Mesenchymal stem cell (in vitro differentiated cells and primary cell): ENCODE results near the gene PHRF1.
A peak's percentile ranks its signal among the peaks of the same experiment; 100 is the strongest.
"Not testable (repeated sequence)": the region's sequence is repeated elsewhere in the genome, so short reads cannot be mapped to it uniquely, and the experiment has no call there.

Experiments
- DNase-seq: peaks from one replicate; pipeline ENCODE4 v3.0.0-alpha.2; 2013
- H2AFZ ChIP-seq: one replicate; pipeline ENCODE4 v1.6.1; 2013; ENCODE audit warnings: low read depth, mild to moderate bottlenecking, control low read depth, inconsistent platforms, low read length, moderate library complexity
- H2AK5ac ChIP-seq: 2 replicates; pipeline ENCODE4 v1.6.1; 2013; ENCODE audit warnings: low read length, moderate library complexity, mild to moderate bottlenecking, inconsistent platforms; ENCODE audit not compliant: severe bottlenecking
- H2BK120ac ChIP-seq: one replicate; pipeline ENCODE4 v1.6.1; 2013; ENCODE audit warnings: low read depth, mild to moderate bottlenecking, inconsistent platforms, low read length, moderate library complexity
- H2BK12ac ChIP-seq, 2 experiments: one replicate each; pipeline ENCODE4 v1.6.1; 2013; ENCODE audit warnings: inconsistent platforms in 2 of 2, low read length in 2 of 2, mild to moderate bottlenecking in 2 of 2, moderate library complexity in 2 of 2, control low read depth in 1 of 2
- H2BK15ac ChIP-seq: one replicate; pipeline ENCODE4 v1.6.1; 2013; ENCODE audit warnings: mild to moderate bottlenecking, low read depth, inconsistent platforms; ENCODE audit not compliant: poor library complexity, severe bottlenecking
- H2BK5ac ChIP-seq: 2 replicates; pipeline ENCODE4 v1.6.1; 2013; ENCODE audit warnings: low read depth, mild to moderate bottlenecking, low read length, control low read depth, inconsistent platforms; ENCODE audit not compliant: poor library complexity, severe bottlenecking
- H3K14ac ChIP-seq, 2 experiments: one replicate each; pipeline ENCODE4 v1.6.1; 2013; ENCODE audit warnings: inconsistent platforms in 2 of 2, low read length in 2 of 2, control low read depth in 1 of 2, mild to moderate bottlenecking in 1 of 2, moderate library complexity in 1 of 2
- H3K18ac ChIP-seq, 2 experiments: one replicate each; pipeline ENCODE4 v1.6.1; 2013; ENCODE audit warnings: inconsistent platforms in 2 of 2, low read length in 2 of 2, control low read depth in 1 of 2, low read depth in 1 of 2, mild to moderate bottlenecking in 1 of 2
- H3K23ac ChIP-seq, 2 experiments: one replicate each; pipeline ENCODE4 v1.6.1; 2013; ENCODE audit warnings: inconsistent platforms in 2 of 2, low read length in 2 of 2, mild to moderate bottlenecking in 2 of 2, moderate library complexity in 2 of 2, control low read depth in 1 of 2
- H3K27ac ChIP-seq: 2 replicates; pipeline ENCODE4 v1.5.1; 2013; ENCODE audit warnings: mild to moderate bottlenecking, moderate library complexity, low read length, control low read depth, inconsistent platforms; ENCODE audit not compliant: poor library complexity, severe bottlenecking
- H3K27me3 ChIP-seq, 2 experiments: 2 replicates each; pipeline versions ENCODE4 v1.6.1 to v1.7.0; 2013; ENCODE audit warnings: low read length in 2 of 2, mild to moderate bottlenecking in 2 of 2, moderate library complexity in 2 of 2, control low read depth in 1 of 2, inconsistent platforms in 1 of 2; ENCODE audit not compliant: control insufficient read depth in 1 of 2, insufficient read depth in 1 of 2
- H3K36me3 ChIP-seq, 2 experiments: 2 replicates each; pipeline versions ENCODE4 v1.6.1 to v1.7.0; 2013; ENCODE audit warnings: low read length in 2 of 2, control low read depth in 1 of 2, inconsistent platforms in 1 of 2, low read depth in 1 of 2, mild to moderate bottlenecking in 1 of 2; ENCODE audit not compliant: insufficient read depth in 2 of 2, control insufficient read depth in 1 of 2
- H3K4ac ChIP-seq, 2 experiments: one replicate each; pipeline ENCODE4 v1.6.1; 2013; ENCODE audit warnings: inconsistent platforms in 2 of 2, low read length in 2 of 2, mild to moderate bottlenecking in 2 of 2, moderate library complexity in 2 of 2, control low read depth in 1 of 2, low read depth in 1 of 2
- H3K4me1 ChIP-seq: 2 replicates; pipeline ENCODE4 v1.6.1; 2013; ENCODE audit warnings: low read depth, low read length, control low read depth; ENCODE audit not compliant: control insufficient read depth, insufficient read depth
- H3K4me2 ChIP-seq: 2 replicates; pipeline ENCODE4 v1.6.1; 2013; ENCODE audit warnings: low read length, mild to moderate bottlenecking, inconsistent platforms; ENCODE audit not compliant: poor library complexity, severe bottlenecking
- H3K4me3 ChIP-seq, 2 experiments: 2 replicates each; pipeline versions ENCODE4 v1.5.1 to v1.7.0; 2013; ENCODE audit warnings: low read length in 2 of 2, mild to moderate bottlenecking in 2 of 2, control low read depth in 1 of 2, low read depth in 1 of 2; ENCODE audit not compliant: insufficient read depth in 1 of 2
- H3K79me1 ChIP-seq: replicated peaks from 2 replicates; pipeline ENCODE4 v1.6.1; 2013; ENCODE audit warnings: mild to moderate bottlenecking, control low read depth, low read length, inconsistent platforms; ENCODE audit not compliant: poor library complexity, severe bottlenecking
- H3K9ac ChIP-seq: 2 replicates; pipeline ENCODE4 v1.7.0; 2013; ENCODE audit warnings: mild to moderate bottlenecking, low read length, moderate library complexity
- H3K9me3 ChIP-seq: 2 replicates; pipeline ENCODE4 v1.7.0; 2013; ENCODE audit warnings: mild to moderate bottlenecking, low read length; ENCODE audit not compliant: control insufficient read depth
- H4K8ac ChIP-seq: one replicate; pipeline ENCODE4 v1.6.1; 2013; ENCODE audit warnings: inconsistent platforms, mild to moderate bottlenecking, low read length, moderate library complexity
- H4K91ac ChIP-seq: one replicate; pipeline ENCODE4 v1.6.1; 2013; ENCODE audit warnings: mild to moderate bottlenecking, low read length, inconsistent platforms
- WGBS: methylation state at CpG from one replicate; pipeline ENCODE4 v1.1.7; 2013; ENCODE audit warnings: mixed read lengths; 5-methylcytosine and 5-hydroxymethylcytosine counted together

Gene PHRF1

DNA sequence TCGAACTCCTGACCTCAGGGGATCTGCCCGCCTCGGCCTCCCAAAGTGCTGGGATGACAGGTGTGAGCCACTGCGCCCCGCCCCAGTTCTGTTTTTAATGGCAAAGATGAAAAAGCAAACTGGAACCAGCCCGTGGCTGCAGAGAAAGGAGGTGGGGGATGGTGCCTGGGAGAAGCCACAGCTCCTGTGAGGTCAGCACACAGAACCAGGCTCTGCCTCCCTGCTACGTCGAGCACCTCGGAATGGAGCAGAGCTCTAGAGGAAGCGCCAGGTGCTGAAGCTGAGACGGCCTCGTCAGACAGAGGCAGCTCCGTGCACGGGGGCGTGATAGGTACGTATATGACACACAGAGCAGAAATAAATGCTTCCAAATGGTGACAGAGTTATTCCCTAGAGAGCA is 69.3 kb downstream of the PHRF1 start:
- H2BK120ac ChIP-seq = no peak overlapping the region
- peaks cover 42 to 70% of the 10 kb centered on the region in 2 experiments for H3K36me3 ChIP-seq
- H2AK5ac ChIP-seq = no peak overlapping the region
- no peak overlapping the region for H3K18ac ChIP-seq
- H3K9me3 ChIP-seq = no peaks in the 10 kb centered on the region
- H3K23ac ChIP-seq = no peak overlapping the region
- H4K8ac ChIP-seq = no peak overlapping the region
- H3K4me1 ChIP-seq = peaks cover 15% of the 10 kb centered on the region
- H3K27ac ChIP-seq = no peak overlapping the region
- no peak overlapping the region for H2BK5ac ChIP-seq
- no peaks in the 10 kb centered on the region for H3K27me3 ChIP-seq
- WGBS = 92% methylated on average over 16 of the region's 16 CpGs
- H2AFZ ChIP-seq = no peak overlapping the region
- no peak overlapping the region for H3K4me3 ChIP-seq
- peaks cover 2% of the 10 kb centered on the region for H3K79me1 ChIP-seq
- DNase-seq = no peak
- H3K4ac ChIP-seq = no peak overlapping the region
- H3K9ac ChIP-seq = no peak overlapping the region
- no peak overlapping the region for H2BK15ac ChIP-seq
- H2BK12ac ChIP-seq = no peak overlapping the region
- H3K4me2 ChIP-seq = no peak overlapping the region
- no peak overlapping the region for H3K14ac ChIP-seq
- H4K91ac ChIP-seq = no peak overlapping the region

DNA sequence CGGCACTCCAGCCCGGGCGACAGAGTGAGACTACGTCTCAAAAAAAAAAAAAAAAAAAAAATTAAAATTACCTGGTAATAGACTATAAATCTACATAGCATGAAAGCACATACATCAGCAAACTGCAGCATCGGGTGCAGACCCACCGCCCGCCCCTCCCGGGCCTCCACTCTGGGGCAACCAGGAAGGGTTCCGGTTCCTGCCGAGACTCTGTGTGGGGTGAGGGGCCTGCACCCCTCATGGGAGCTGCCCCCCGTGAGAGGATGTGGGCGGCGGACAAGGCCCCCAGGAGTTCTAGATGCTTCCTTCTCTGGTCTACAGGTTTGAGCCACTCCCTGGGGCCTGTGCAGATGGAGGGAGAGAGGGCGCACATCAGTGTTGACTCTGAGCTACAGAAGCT is 69.9 kb downstream of the PHRF1 start:
- H2AFZ ChIP-seq = no peak overlapping the region
- H3K79me1 ChIP-seq = peaks cover 5% of the 10 kb centered on the region
- no peak overlapping the region for H3K14ac ChIP-seq
- H3K18ac ChIP-seq = no peak overlapping the region
- H2AK5ac ChIP-seq = no peak overlapping the region
- H3K23ac ChIP-seq = no peak overlapping the region
- H3K4me3 ChIP-seq = no peak overlapping the region
- H3K4ac ChIP-seq = no peak overlapping the region
- no peak overlapping the region for H3K4me2 ChIP-seq
- no peak overlapping the region for H3K9ac ChIP-seq
- H3K4me1 ChIP-seq = peaks cover 9% of the 10 kb centered on the region
- no peak overlapping the region for H4K8ac ChIP-seq
- peaks cover 48 to 74% of the 10 kb centered on the region in 2 experiments for H3K36me3 ChIP-seq
- H3K9me3 ChIP-seq = no peaks in the 10 kb centered on the region
- WGBS = 98% methylated on average over 9 of the region's 14 CpGs
- no peak overlapping the region for H2BK120ac ChIP-seq
- H2BK12ac ChIP-seq = no peak overlapping the region
- H3K27ac ChIP-seq = no peak overlapping the region
- DNase-seq = no peak
- H2BK5ac ChIP-seq = no peak overlapping the region
- H4K91ac ChIP-seq = no peak overlapping the region
- H3K27me3 ChIP-seq = no peaks in the 10 kb centered on the region
- peak overlapping the region; percentile 18 for H2BK15ac ChIP-seq

DNA sequence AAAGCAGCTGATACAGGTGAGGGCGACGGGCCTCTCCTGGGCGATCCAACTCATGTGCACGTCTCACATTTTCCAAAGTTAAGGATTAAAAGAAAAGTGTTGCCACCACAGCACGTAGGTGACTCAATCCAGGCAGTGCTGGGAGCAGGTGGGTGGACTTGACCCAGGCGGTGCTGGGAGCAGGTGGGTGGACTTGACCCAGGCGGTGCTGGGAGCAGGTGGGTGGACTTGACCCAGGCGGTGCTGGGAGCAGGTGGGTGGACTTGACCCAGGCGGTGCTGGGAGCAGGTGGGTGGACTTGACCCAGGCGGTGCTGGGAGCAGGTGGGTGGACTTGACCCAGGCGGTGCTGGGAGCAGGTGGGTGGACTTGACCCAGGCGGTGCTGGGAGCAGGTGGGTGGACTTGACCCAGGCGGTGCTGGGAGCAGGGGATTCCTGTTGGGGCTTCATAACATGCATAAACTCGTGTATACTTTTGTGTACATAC is 71.4 kb downstream of the PHRF1 start:
- not testable (repeated sequence) for H3K14ac ChIP-seq, H2AFZ ChIP-seq, H2BK5ac ChIP-seq, H3K9ac ChIP-seq, H3K27me3 ChIP-seq, H2BK120ac ChIP-seq, DNase-seq, H2BK15ac ChIP-seq, H3K18ac ChIP-seq, H2BK12ac ChIP-seq, H3K4me3 ChIP-seq, H3K4me1 ChIP-seq, H3K4me2 ChIP-seq, H3K9me3 ChIP-seq, H2AK5ac ChIP-seq, H3K27ac ChIP-seq, H3K79me1 ChIP-seq, H4K8ac ChIP-seq, H3K4ac ChIP-seq, H4K91ac ChIP-seq, H3K23ac ChIP-seq
- H3K36me3 ChIP-seq = peaks cover 50 to 60% of the 10 kb centered on the region in 2 experiments
- WGBS = 96% methylated on average over 9 of the region's 14 CpGs

DNA sequence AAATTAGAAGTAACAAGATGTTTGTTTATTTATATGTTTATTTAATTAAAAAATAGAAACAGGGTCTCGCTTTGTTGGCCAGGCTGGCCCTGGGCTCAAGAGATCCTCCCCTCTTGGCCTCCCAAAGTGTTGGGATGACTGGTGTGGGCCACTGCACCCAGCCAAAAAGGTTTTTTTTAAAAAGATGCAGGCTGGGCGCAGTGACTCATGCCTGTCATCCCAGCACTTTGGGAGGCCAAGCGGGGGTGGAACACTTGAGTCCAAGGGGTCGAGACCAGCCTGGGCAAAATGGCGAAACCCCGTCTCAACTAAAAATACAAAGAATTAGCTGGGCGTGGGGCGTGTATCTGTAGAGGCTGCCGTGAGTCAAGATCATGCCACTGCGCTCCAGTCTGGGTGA is 74.2 kb downstream of the PHRF1 start:
- Histone ChIP-seq H3K23ac (no peak overlapping the region), H2BK15ac (no peak overlapping the region), H2AFZ (no peak overlapping the region), H3K79me1 (peaks cover 12% of the 10 kb centered on the region), H3K9ac (no peak overlapping the region), H3K36me3 (peaks cover 50 to 60% of the 10 kb centered on the region in 2 experiments), H3K4me1 (peaks cover 6% of the 10 kb centered on the region), H2BK12ac (no peak overlapping the region), H2BK5ac (no peak overlapping the region), H3K27me3 (no peaks in the 10 kb centered on the region), H3K4me2 (no peak overlapping the region), H3K14ac (no peak overlapping the region), H4K91ac (no peak overlapping the region), H2AK5ac (no peak overlapping the region), H3K4me3 (no peak overlapping the region), H3K9me3 (no peaks in the 10 kb centered on the region), H4K8ac (no peak overlapping the region), H3K27ac (no peak overlapping the region), H3K18ac (no peak overlapping the region), H2BK120ac (no peak overlapping the region), H3K4ac (no peak overlapping the region)
- no peak for DNase-seq
- 93% methylated on average over 10 of the region's 10 CpGs for WGBS
